Stimulated activated CD4-positive, alpha-beta T cell treated with anti-CD3 and anti-CD28 coated beads, TNF-alpha, amount 100 ng/mL, for 48 hours (primary cell): ENCODE data around the gene NTRK2.

Source experiments
- DNase-seq, 3 donors: peaks; one replicate each; pipeline ENCODE4 v3.0.0-alpha.2; 2020; ENCODE audit warnings: low read depth in 3 of 3

Gene NTRK2

GRCh38 chr9:84850830-84851392 lies 181.4 kb downstream of the NTRK2 start:
- no peak for DNase-seq

- no peak for DNase-seq
Measured at GRCh38 chr9:84851935-84852585, 182.5 kb downstream of the NTRK2 start.

GRCh38 chr9:84852617-84853301 lies 183.2 kb downstream of the NTRK2 start:
- no peak for DNase-seq

- no peak for DNase-seq
Measured at GRCh38 chr9:84856181-84856632, 186.7 kb downstream of the NTRK2 start.

GRCh38 chr9:84857211-84857610 lies 187.7 kb downstream of the NTRK2 start:
- no peak for DNase-seq

GRCh38 chr9:84858364-84858763 lies 188.8 kb downstream of the NTRK2 start:
- no peak for DNase-seq

GRCh38 chr9:84860249-84861115 lies 191.0 kb downstream of the NTRK2 start:
- DNase-seq, result no peak

GRCh38 chr9:84861455-84861854 lies 191.9 kb downstream of the NTRK2 start:
- DNase-seq, result no peak

GRCh38 chr9:84862308-84862707 lies 192.8 kb downstream of the NTRK2 start:
- DNase-seq, result no peak

GRCh38 chr9:84862810-84863287 lies 193.3 kb downstream of the NTRK2 start:
- DNase-seq, result no peak

- DNase-seq, result no peak
Measured at GRCh38 chr9:84863372-84863771, 193.8 kb downstream of the NTRK2 start.

GRCh38 chr9:84866396-84867175 lies 197.1 kb downstream of the NTRK2 start:
- DNase-seq, result no peak

GRCh38 chr9:84867186-84867585 lies 197.7 kb downstream of the NTRK2 start:
- no peak for DNase-seq

GRCh38 chr9:84869091-84869490 lies 199.6 kb downstream of the NTRK2 start:
- no peak for DNase-seq

GRCh38 chr9:84871983-84872382 lies 202.5 kb downstream of the NTRK2 start:
- DNase-seq, result no peak

- no peak for DNase-seq
Measured at GRCh38 chr9:84874022-84874421, 204.5 kb downstream of the NTRK2 start.

GRCh38 chr9:84874596-84874995 lies 205.1 kb downstream of the NTRK2 start:
- DNase-seq, result no peak

GRCh38 chr9:84875193-84875592 lies 205.7 kb downstream of the NTRK2 start:
- no peak for DNase-seq

- no peak for DNase-seq
Measured at GRCh38 chr9:84879631-84880030, 210.1 kb downstream of the NTRK2 start.

GRCh38 chr9:84880835-84881234 lies 211.3 kb downstream of the NTRK2 start:
- no peak for DNase-seq

GRCh38 chr9:84886866-84887265 lies 217.3 kb downstream of the NTRK2 start:
- DNase-seq, result no peak
